B cell (primary cell): Measurements from ENCODE around the gene NPIPB8. TPM values are rescaled to one million over a fixed set of nuclear protein-coding genes. Genes with fewer than 3 reads are reported as not detected.

Source experiments
- ATAC-seq: fragments of 200-7000 bp; cut with Tn5 transposase; one replicate; pipeline ENCODE4 v1.10.0; 2021; ENCODE audit warnings: low read depth, mild to moderate bottlenecking, moderate number of reproducible peaks, moderate library complexity
- CTCF ChIA-PET: fragments of 350-600 bp; sonication (Branson Sonifier 250); formaldehyde crosslinking; loops from one replicate; lab custom pipeline; 2021; ENCODE audit warnings: antibody characterized with exemption, inconsistent platforms; lab: Charles Lee
- POLR2A ChIA-PET: fragments of 350-600 bp; sonication (Branson Sonifier 250); formaldehyde crosslinking; loops from one replicate; lab custom pipeline; 2021; ENCODE audit warnings: antibody characterized with exemption; lab: Charles Lee
- DNase-seq: peaks from one replicate; pipeline ENCODE4 v3.0.0; 2013
- H2AFZ ChIP-seq: 2 replicates; pipeline ENCODE4 v1.6.1; 2012; ENCODE audit warnings: mild to moderate bottlenecking, low read depth, low read length; ENCODE audit not compliant: insufficient read depth, poor library complexity, severe bottlenecking
- H3K27ac ChIP-seq, 2 donors: 1 replicate in 1 of 2; 2 replicates in 1 of 2; pipeline ENCODE4 v1.5.1; 2012 to 2013; ENCODE audit warnings: low read length in 2 of 2, mild to moderate bottlenecking in 2 of 2, moderate library complexity in 1 of 2
- H3K27me3 ChIP-seq, 4 experiments: fragments of 200-600 bp in 1 of 4; sonication (generic) in 1 of 4; replicated peaks in 1 of 4; 1 replicate in 2 of 4; 2 replicates in 2 of 4; pipeline versions ENCODE4 v1.6.1 to v1.7.0; 2013 to 2016; ENCODE audit warnings: low read length in 3 of 4, mild to moderate bottlenecking in 2 of 4, mixed read lengths in 1 of 4, moderate library complexity in 1 of 4; ENCODE audit not compliant: insufficient read depth in 4 of 4, control insufficient read depth in 3 of 4; ENCODE audit errors: control extremely low read depth in 1 of 4
- H3K36me3 ChIP-seq, 2 experiments: replicated peaks in 1 of 2; 1 replicate in 1 of 2; 2 replicates in 1 of 2; pipeline versions ENCODE4 v1.6.1 to v1.7.1; 2013; ENCODE audit warnings: low read length in 1 of 2; ENCODE audit not compliant: insufficient read depth in 2 of 2, control insufficient read depth in 1 of 2; ENCODE audit errors: control extremely low read depth in 1 of 2, extremely low read depth in 1 of 2
- H3K4me1 ChIP-seq, 2 donors: fragments of 200-600 bp in 1 of 2; sonication (generic) in 1 of 2; 1 replicate in 1 of 2; 2 replicates in 1 of 2; pipeline versions ENCODE4 v1.5.1 to v1.6.1; 2013 to 2017; ENCODE audit warnings: low read length in 2 of 2; ENCODE audit not compliant: control insufficient read depth in 2 of 2, insufficient read depth in 2 of 2
- H3K4me2 ChIP-seq: replicated peaks from 2 replicates; pipeline ENCODE3; 2012; ENCODE audit warnings: mild to moderate bottlenecking, low read depth, low read length; ENCODE audit not compliant: poor library complexity, severe bottlenecking
- H3K4me3 ChIP-seq, 5 experiments: fragments of 200-600 bp in 1 of 5; sonication (generic) in 1 of 5; 1 replicate in 3 of 5; 2 replicates in 2 of 5; pipeline versions ENCODE4 v1.5.1 to v1.7.0; 2011 to 2016; ENCODE audit warnings: low read length in 4 of 5, mild to moderate bottlenecking in 4 of 5, low read depth in 2 of 5, control low read depth in 1 of 5, moderate library complexity in 1 of 5; ENCODE audit not compliant: insufficient read depth in 1 of 5; ENCODE audit errors: control extremely low read depth in 1 of 5, extremely low read depth in 1 of 5
- H3K79me2 ChIP-seq: fragments of 200-600 bp; sonication (generic); one replicate; pipeline ENCODE4 v1.6.0; 2016; ENCODE audit warnings: low read length; ENCODE audit not compliant: control insufficient read depth, insufficient read depth
- H3K9ac ChIP-seq: fragments of 200-600 bp; sonication (generic); 2 replicates; pipeline ENCODE4 v1.6.1; 2017; ENCODE audit warnings: mild to moderate bottlenecking, low read length, moderate library complexity
- H3K9me3 ChIP-seq, 3 donors: one replicate each; pipeline versions ENCODE4 v1.6.1 to v1.7.1; 2013; ENCODE audit warnings: low read length in 2 of 3; ENCODE audit not compliant: control insufficient read depth in 2 of 3, insufficient read depth in 1 of 3; ENCODE audit errors: control extremely low read depth in 1 of 3
- H4K20me1 ChIP-seq: 2 replicates; pipeline ENCODE4 v1.6.0; 2012; ENCODE audit warnings: mild to moderate bottlenecking, low read length; ENCODE audit not compliant: insufficient read depth, control insufficient read depth, poor library complexity, severe bottlenecking
- H3K27ac Mint-ChIP-seq: one replicate; pipeline ENCODE4 v1.8.0; 2021; ENCODE audit warnings: mixed read lengths
- H3K27me3 Mint-ChIP-seq: one replicate; pipeline ENCODE4 v1.8.0; 2021; ENCODE audit warnings: mixed read lengths
- H3K4me1 Mint-ChIP-seq: one replicate; pipeline ENCODE4 v1.8.0; 2021; ENCODE audit warnings: mixed read lengths
- H3K4me3 Mint-ChIP-seq: one replicate; pipeline ENCODE4 v1.8.0; 2021; ENCODE audit warnings: mixed read lengths
- H3K9me3 Mint-ChIP-seq: one replicate; pipeline ENCODE4 v1.8.0; 2022; ENCODE audit warnings: mixed read lengths; ENCODE audit not compliant: insufficient read depth
- CTCF ChIP-seq: fragments of 200-600 bp; IDR thresholded peaks from one replicate; pipeline ENCODE4 v1.8.0; 2022; ENCODE audit warnings: antibody characterized with exemption, mild to moderate bottlenecking
- EZH2 ChIP-seq: IDR thresholded peaks from 2 replicates; pipeline ENCODE4 v1.6.1; 2012; ENCODE audit warnings: borderline replicate concordance, low read depth, mild to moderate bottlenecking, moderate library complexity, low read length; ENCODE audit not compliant: insufficient read depth, poor library complexity, severe bottlenecking
- WGBS: methylation state at CpG from one replicate; pipeline ENCODE4 v1.1.5; 2013; ENCODE audit warnings: missing lambda C conversion rate; ENCODE audit not compliant: insufficient coverage; 5-methylcytosine and 5-hydroxymethylcytosine counted together
- intact Hi-C: fragments of 100-400 bp; cut with micrococcal nuclease; formaldehyde crosslinking; loops from one replicate; pipeline ENCODE4 v1.10.0; 2022
- polyA plus RNA-seq: library from polyadenylated mRNA; depleted of rRNA; stranded (reverse); fragments of >200 nt; gene quantifications from 2 replicates; pipeline ENCODE4 v1.2.3, GENCODE V29; 2012
- total RNA-seq, 2 donors: library from RNA; stranded (reverse); fragments of 120-200 nt in 1 of 2; gene quantifications; 1 replicate in 1 of 2; 2 replicates in 1 of 2; pipeline versions ENCODE4 v1.2.3 to v1.2.4, GENCODE V29; 2013 to 2022

Gene NPIPB8
- total and polyA plus RNA-seq, 2 donors (not counting 1 experiment from before 2014, with no cell fraction given): 0.04 to 1.1 TPM

GRCh38 chr16:28596115-28596630 lies 41.7 kb upstream of the NPIPB8 start:
- no peaks in the 10 kb centered on the region for H3K9me3 Mint-ChIP-seq
- Histone ChIP-seq H2AFZ (no peak overlapping the region), H3K4me1 (no peaks in the 10 kb centered on the region), H3K79me2 (no peaks in the 10 kb centered on the region), H3K4me3 (no peak overlapping the region), H3K36me3 (peaks cover 0 to 3% of the 10 kb centered on the region in 2 experiments), H3K9ac (no peak overlapping the region), H4K20me1 (no peaks in the 10 kb centered on the region), H3K27ac (no peak overlapping the region), H3K4me2 (no peak overlapping the region), H3K9me3 (no peaks in the 10 kb centered on the region), H3K27me3 (no peaks in the 10 kb centered on the region)
- no peaks in the 10 kb centered on the region for H3K27me3 Mint-ChIP-seq
- TF ChIP-seq EZH2 (no peak), CTCF (no peak)
- DNase-seq (no peak), ATAC-seq (no peak)
- WGBS: 60% methylated on average over 7 of the region's 8 CpGs
- H3K27ac Mint-ChIP-seq: no peak overlapping the region
- intact Hi-C loops: no loop called here
- CTCF ChIA-PET: no interaction called here
- no peak overlapping the region for H3K4me3 Mint-ChIP-seq
- peaks cover 2% of the 10 kb centered on the region for H3K4me1 Mint-ChIP-seq
- POLR2A ChIA-PET: no interaction called here

GRCh38 chr16:28596840-28597691 lies 40.8 kb upstream of the NPIPB8 start, which contains the start of gene SULT1A2:
TSS of gene SULT1A2 (minus strand) at chr16:28597050. CDS start at chr16:28595930, 1,120 bp downstream.
- H4K20me1 ChIP-seq: no peaks in the 10 kb centered on the region
- H3K9me3 Mint-ChIP-seq: no peaks in the 10 kb centered on the region
- CTCF ChIA-PET: no interaction called here
- intact Hi-C loops: no loop called here
- no peaks in the 10 kb centered on the region for H3K27me3 ChIP-seq
- no peak within 1 kb of the TSS for H3K27ac Mint-ChIP-seq
- H3K4me1 ChIP-seq: no peaks in the 10 kb centered on the region
- H2AFZ ChIP-seq: no peak within 1 kb of the TSS
- H3K9me3 ChIP-seq: no peaks in the 10 kb centered on the region
- WGBS: 72% methylated on average over 9 of the region's 11 CpGs
- no peaks in the 10 kb centered on the region for H3K79me2 ChIP-seq
- H3K9ac ChIP-seq: no peak within 1 kb of the TSS
- ATAC-seq (no peak), DNase-seq (no peak)
- H3K4me2 ChIP-seq: no peak within 1 kb of the TSS
- H3K27ac ChIP-seq: no peak within 1 kb of the TSS
- H3K4me3 ChIP-seq: no peak within 1 kb of the TSS
- no peak for TF ChIP-seq CTCF
- TF ChIP-seq EZH2: no peak
- POLR2A ChIA-PET: no interaction called here
- H3K4me3 Mint-ChIP-seq: no peak within 1 kb of the TSS
- H3K27me3 Mint-ChIP-seq: no peaks in the 10 kb centered on the region
- no peaks in the 10 kb centered on the region for H3K36me3 ChIP-seq
- H3K4me1 Mint-ChIP-seq: peaks cover 2% of the 10 kb centered on the region
